HuH-7.5 (cell line): ENCODE data around the gene UTY.

ENCODE experiments used
- DNase-seq: peaks from one replicate; pipeline ENCODE4 v3.0.0; 2011; ENCODE audit warnings: low spot score

Gene UTY

GRCh38 chrY:13415556-13415955 is 64.3 kb downstream of the UTY start:
- no peak for DNase-seq

GRCh38 chrY:13398876-13399275 is 81.0 kb downstream of the UTY start:
- DNase-seq = no peak

DNA sequence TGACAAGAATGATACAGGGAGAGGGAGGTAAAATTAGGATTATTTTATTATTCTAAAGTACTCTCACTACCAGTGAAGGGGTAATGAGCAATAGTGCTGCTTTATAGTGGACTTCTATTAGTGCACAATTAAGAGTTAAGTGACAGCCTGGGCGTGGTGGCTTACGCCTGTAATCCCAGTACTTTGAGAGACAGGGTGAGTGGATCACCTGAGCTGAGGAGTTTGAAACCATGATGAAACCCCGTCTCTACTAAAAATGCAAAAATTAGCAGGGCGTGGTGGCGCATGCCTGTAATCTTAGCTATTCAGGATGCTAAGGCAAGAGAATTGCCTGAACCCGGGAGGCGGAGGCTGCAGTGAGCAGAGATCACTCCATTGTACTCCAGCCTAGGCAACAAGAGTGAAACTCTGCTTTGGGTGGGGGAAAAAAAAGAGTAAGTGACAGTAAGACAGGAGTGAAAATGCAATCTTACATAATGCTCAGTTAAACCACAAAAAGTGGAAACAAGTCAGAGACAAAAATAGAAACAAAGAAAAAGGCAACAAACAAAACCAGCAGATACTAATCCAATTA is 98.6 kb downstream of the UTY start:
- DNase-seq = no peak

DNA sequence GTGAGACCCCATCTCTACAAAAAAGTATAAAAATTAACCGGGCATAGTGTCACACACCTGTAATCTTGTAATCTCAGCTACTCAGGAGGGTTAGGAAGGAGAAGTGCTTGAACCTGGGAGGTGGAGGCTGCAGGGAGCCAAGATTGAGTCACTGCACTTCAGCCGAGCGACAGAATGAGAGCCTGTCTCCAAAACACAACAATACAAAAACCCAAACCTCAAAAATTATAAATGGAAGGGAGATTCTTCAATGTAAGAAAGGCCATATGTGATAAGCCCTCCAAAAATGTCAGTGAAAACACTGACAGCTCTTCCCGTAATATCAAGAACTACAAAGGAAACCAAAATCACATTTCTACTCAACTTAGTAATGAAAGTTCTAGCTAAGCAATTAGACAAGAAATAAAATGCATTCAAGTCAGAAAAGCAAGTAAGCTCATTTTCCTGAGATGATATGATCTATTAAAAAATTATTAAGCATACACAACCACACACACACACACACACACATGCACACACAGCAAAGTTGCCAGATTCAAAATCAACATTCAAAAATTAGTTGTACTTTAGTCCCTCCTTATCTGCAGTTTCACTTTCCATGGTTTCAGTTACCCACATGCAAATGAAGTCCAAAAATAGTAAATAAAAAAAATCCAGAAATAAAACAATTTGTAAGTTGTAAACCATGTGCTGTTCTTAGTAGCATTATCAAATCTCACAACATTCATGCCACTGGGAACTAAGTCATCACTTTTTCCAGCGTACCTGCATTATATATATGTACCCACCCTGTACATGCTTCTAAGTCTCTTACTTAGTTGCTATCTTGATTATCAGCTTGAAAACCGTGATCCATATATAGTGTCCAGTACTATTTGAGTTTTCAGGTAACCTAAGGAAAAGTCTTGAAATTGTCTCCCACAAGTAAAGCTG is 108.7 kb downstream of the UTY start:
- no peak for DNase-seq

- DNase-seq = no peak
Measured at GRCh38 chrY:13370245-13370644, 109.6 kb downstream of the UTY start.

GRCh38 chrY:13368513-13368845 is 111.4 kb downstream of the UTY start:
- no peak for DNase-seq

DNA sequence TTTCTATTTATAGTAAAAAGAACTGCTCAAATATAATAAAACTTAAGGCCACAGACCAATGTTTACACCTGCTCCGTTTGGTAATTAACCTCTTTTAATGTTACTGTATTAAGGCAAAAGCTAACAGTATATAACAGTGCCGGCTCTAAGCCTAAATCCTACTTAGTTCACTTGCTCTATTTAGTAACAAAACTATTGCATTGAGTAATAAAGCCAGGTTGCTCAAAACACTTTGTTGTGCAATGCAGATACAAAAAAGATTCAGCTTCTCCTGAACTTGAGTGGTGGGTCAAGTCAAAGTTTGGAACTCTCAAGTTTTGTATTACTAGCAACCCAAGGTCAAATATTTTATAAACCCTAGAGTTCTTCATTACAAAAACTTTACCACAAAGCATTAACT is 116.2 kb downstream of the UTY start:
- DNase-seq = no peak

GRCh38 chrY:13362662-13363061 is 117.2 kb downstream of the UTY start:
- DNase-seq = no peak

DNA sequence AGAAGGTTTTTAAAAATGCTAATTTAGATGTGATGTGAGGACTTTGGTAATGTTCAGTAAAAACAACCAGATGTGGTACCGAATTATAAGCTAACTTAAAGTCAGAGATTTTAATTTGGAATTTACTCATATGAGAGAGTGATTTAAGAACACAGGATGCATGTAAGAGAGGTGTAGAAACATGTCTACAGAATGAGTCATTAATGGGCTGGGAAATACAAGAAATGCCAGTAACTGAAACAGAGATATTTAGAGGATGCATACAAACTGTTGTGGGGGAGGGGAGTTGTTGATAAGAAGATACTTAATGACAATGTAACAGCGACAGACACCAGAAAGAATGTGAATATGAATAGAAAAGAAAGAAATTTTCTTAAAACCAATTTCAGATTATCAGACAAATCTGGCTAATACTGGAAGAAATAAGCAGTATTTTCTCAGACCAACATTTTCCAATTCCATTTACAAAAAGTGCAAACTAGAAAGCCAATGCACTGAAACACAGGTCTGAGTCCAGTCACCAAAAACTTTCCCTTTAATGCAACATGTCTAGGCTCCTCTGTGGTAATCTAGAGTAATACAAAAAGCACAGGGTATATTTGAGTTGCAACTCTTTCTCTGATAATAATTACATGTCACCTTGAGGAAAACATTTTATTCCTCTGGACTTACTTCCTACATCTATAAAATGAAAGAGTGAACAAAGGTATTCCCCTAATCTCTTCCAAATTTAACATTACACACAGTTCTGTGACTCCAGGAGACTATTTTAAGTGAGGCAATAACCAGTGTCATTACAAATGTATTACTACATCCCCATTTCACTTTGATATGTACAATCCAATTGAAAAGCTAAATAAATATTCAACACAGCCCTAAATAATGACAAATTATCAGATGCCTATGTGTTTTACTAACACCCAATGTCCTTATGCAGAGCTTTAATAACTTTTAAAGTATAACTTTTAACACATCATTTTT is 117.9 kb downstream of the UTY start:
- DNase-seq = no peak

DNA sequence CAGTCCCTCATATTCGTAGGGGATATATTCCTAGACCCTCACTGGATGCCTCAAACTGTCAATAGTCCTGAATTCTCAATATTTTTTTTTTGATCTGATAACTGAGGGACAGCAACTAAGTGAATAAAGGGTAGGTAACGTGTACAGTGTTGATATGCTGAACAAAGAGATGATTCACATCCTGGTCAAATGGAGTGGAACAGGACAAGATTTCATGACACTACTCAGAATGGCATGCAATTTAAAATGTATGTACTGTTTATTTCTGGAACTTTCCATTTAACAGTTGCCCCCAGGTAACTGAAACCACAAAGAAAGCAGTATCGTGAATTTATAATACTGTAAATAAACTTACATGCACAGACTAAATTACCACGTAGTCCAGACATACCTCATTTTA is 128.4 kb downstream of the UTY start:
- DNase-seq = no peak

- DNase-seq = no peak
Measured at GRCh38 chrY:13347106-13347505, 132.7 kb downstream of the UTY start.

DNA sequence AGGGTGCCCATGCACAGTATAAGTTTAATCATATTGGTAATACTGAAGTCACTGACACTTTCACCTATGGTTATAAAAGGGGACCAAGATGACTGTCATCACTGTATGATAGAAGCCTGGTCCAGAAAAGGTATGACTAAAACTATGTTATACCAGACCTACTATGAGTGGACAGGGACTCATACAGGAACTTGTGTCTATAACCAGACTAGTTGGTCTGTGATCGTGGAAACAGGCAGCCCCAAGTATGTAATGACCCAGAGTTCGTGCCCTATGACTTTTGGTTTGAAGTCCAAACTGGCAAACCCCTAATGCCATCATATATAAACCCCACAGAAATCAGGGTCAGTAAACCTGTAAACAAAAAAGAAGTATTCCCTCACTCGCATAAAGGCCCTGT is 134.3 kb downstream of the UTY start:
- no peak for DNase-seq

GRCh38 chrY:13343307-13343946 is 136.4 kb downstream of the UTY start:
- DNase-seq = no peak

DNA sequence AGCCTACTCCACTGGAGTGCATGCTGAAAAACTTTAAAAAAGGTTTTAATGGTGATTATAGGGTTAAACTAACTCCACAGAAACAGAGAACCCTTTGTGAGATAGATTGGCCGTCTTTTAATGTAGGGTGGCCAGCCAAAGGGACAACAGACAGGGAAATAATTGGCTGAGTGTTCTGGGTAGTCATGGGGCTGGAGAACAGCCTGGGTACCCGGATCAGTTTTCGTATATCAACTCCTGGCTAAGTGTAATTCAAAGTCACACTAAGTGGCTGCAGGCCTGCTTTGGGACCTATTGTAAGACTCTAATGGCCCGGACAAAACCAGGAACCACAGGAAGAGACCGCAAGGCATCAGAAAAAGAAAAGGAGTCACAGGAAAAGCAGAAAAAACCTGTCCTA is 139.9 kb downstream of the UTY start:
- no peak for DNase-seq

- DNase-seq = no peak
Measured at GRCh38 chrY:13339381-13339780, 140.5 kb downstream of the UTY start.

DNA sequence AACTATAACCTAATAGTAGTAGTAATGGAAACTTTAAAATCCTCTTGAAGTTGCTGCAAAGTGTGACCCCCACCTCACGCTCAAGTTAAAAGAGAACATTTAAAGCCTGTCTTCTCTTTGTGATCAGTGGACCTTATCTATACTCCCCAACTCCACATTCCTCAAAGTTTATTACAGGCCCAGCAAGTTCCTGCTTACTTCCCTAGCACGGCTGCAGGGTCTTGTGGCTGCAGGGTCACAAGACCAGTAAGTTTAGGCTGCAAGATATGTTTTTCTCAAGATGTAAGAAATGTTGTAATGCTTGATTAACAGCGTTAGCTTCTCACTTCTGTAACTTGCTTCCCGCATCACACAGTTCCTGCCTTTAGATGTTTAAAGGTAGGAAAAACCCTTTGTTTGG is 141.1 kb downstream of the UTY start:
- no peak for DNase-seq

- DNase-seq = no peak
Measured at GRCh38 chrY:13337934-13338333, 141.9 kb downstream of the UTY start.

DNA sequence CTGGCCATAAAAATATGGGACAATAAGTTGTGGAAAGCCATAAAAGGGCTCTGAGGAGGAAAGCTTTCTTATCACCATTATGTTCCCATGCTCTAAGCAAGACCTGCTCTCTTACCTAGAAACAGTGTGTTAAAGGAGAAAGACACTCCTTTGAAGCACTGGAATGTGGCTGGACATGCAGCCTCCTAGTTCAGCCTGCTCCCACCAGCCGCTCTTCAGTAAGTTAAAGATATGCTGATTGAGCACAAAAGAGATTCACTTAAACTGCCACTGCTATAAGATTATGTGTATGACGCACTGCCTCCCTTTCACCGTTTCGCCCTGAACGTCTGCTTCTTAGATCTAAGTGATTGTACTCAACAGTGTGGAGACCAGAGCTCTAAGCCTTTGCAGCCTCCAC is 146.0 kb downstream of the UTY start:
- no peak for DNase-seq

DNA sequence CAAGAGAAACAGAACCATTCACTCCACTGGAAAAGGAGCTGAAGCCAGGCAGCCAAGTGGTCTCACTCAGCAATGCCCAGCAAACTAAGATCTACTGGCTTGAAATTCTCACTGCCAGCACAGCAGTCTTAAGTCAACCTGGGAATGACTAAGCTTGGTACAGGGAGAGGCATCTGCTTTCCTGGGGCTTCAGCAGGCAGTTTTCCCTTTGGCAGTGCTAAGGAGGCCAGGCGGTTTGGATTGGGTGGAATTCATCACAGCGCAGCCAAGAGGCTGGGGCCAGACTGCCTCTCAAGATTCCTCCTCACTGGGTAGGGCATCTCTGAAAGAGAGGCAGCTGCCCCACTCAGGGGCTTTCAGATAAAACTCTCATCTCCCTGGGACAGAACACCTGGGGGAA is 149.2 kb downstream of the UTY start:
- DNase-seq = no peak

- DNase-seq = no peak
Measured at GRCh38 chrY:13312966-13313365, 166.9 kb downstream of the UTY start.

DNA sequence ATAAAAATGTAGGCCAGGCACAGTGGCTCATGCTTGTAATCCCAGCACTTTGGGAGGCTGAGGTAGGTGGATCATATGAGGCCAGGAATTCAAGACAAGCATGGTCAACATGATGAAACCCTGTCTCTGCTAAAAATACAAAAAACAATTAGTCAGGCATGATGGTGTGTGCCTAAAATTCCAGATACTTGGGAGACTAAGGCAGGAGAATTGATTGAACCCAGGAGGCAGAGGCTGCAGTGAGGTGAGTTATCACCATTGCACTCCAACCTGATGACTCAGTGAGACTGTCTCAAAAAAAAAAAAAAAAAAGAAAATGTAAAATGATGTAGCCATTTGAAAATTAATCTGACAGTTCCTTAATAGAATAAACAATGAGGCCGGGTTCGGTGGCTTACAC is 171.9 kb downstream of the UTY start:
- DNase-seq = no peak

- DNase-seq = no peak
Measured at GRCh38 chrY:13300795-13301194, 179.0 kb downstream of the UTY start.
